SU-DHL-6 (cell line): ENCODE results near the gene ATP8A1.
A peak's percentile ranks its signal among the peaks of the same experiment; 100 is the strongest.

Experiments
- H2AFZ ChIP-seq: fragments of 200-600 bp; sonication (generic); 2 replicates; pipeline ENCODE4 v1.6.1; 2014; ENCODE audit warnings: low read depth, mild to moderate bottlenecking, moderate library complexity, mixed read lengths, antibody characterized with exemption, low read length; ENCODE audit not compliant: severe bottlenecking
- H3F3A ChIP-seq: fragments of 200-600 bp; shearing (Covaris generic); 2 replicates; pipeline ENCODE4 v1.6.0; 2016; ENCODE audit warnings: antibody characterized with exemption, mild to moderate bottlenecking; ENCODE audit not compliant: insufficient read depth
- H3K27ac ChIP-seq: fragments of 200-600 bp; sonication (generic); 2 replicates; pipeline ENCODE4 v1.5.1; 2016; ENCODE audit warnings: low read depth, mild to moderate bottlenecking, low read length, moderate library complexity, mixed read lengths
- H3K27me3 ChIP-seq: fragments of 200-600 bp; sonication (generic), shearing (Covaris generic); 2 replicates; pipeline ENCODE4 v1.6.0; 2014; ENCODE audit warnings: mild to moderate bottlenecking, low read length
- H3K36me3 ChIP-seq: fragments of 200-600 bp; sonication (generic); 2 replicates; pipeline ENCODE4 v1.6.1; 2014; ENCODE audit warnings: mild to moderate bottlenecking, low read length, mixed read lengths
- H3K4me2 ChIP-seq: fragments of 300-600, 200-600 bp; shearing (Covaris generic), sonication (generic); 2 replicates; pipeline ENCODE4 v1.6.0; 2014; ENCODE audit warnings: low read length, low read depth, mild to moderate bottlenecking; ENCODE audit not compliant: poor library complexity, severe bottlenecking
- H3K4me3 ChIP-seq: fragments of 200-600 bp; sonication (generic); 2 replicates; pipeline ENCODE4 v1.5.1; 2014; ENCODE audit warnings: antibody characterized with exemption, low read length, mild to moderate bottlenecking, mixed read lengths; ENCODE audit not compliant: insufficient read depth, poor library complexity, severe bottlenecking
- H3K79me2 ChIP-seq: fragments of 200-600 bp; sonication (generic); 2 replicates; pipeline ENCODE4 v1.6.1; 2014; ENCODE audit warnings: mild to moderate bottlenecking, low read length, moderate library complexity; ENCODE audit not compliant: insufficient read depth
- H3K9ac ChIP-seq: fragments of 200-600 bp; sonication (generic); 2 replicates; pipeline ENCODE4 v1.7.0; 2014; ENCODE audit warnings: mild to moderate bottlenecking, low read length
- H3K9me2 ChIP-seq: fragments of 200-600 bp; sonication (generic); replicated peaks from 2 replicates; pipeline ENCODE4 v1.6.1; 2014; ENCODE audit warnings: low read length; ENCODE audit not compliant: insufficient read depth
- H3K9me3 ChIP-seq: fragments of 200-600 bp; sonication (generic); 2 replicates; pipeline ENCODE4 v1.6.1; 2014; ENCODE audit warnings: low read length, mixed read lengths; ENCODE audit not compliant: insufficient read depth
- H4K20me1 ChIP-seq: fragments of 200-600 bp; sonication (generic); 2 replicates; pipeline ENCODE4 v1.6.1; 2014; ENCODE audit warnings: low read depth, mild to moderate bottlenecking, antibody characterized with exemption, low read length, moderate library complexity, mixed read lengths
- CTCF ChIP-seq: fragments of 200-600 bp; sonication (generic); IDR thresholded peaks from one replicate; pipeline ENCODE4 v1.5.1; 2017; ENCODE audit warnings: antibody characterized with exemption, mild to moderate bottlenecking, low read length, moderate library complexity; ENCODE audit not compliant: insufficient read depth, poor library complexity, severe bottlenecking
- EZH2phosphoT487 ChIP-seq: fragments of 200-600 bp; sonication (generic), shearing (Covaris generic); conservative IDR thresholded peaks from 2 replicates; pipeline ENCODE4 v1.6.1; 2018; ENCODE audit warnings: mild to moderate bottlenecking, antibody characterized with exemption, low read length, moderate library complexity, mixed read lengths

ATP8A1 gene

GRCh38 chr4:42637867-42638266, 19.0 kb downstream of the ATP8A1 start:
- Histone ChIP-seq H3K4me2 (peak overlapping the region; percentile 59), H3K9me3 (no peaks in the 10 kb centered on the region), H3K4me3 (no peak overlapping the region), H3K27me3 (no peaks in the 10 kb centered on the region), H2AFZ (no peak overlapping the region), H3K9ac (no peak overlapping the region), H4K20me1 (no peaks in the 10 kb centered on the region), H3K9me2 (no peaks in the 10 kb centered on the region), H3F3A (peaks cover 14% of the 10 kb centered on the region), H3K36me3 (no peaks in the 10 kb centered on the region), H3K27ac (peak overlapping the region; percentile 77; the same call in 1 of the 2 replicates), H3K79me2 (peaks cover 78% of the 10 kb centered on the region)
- TF ChIP-seq EZH2phosphoT487 (no peak), CTCF (no peak)

- Histone ChIP-seq H3K4me3 (no peak overlapping the region), H3K79me2 (peaks cover 70% of the 10 kb centered on the region), H3K27ac (no peak overlapping the region), H3K36me3 (no peaks in the 10 kb centered on the region), H4K20me1 (no peaks in the 10 kb centered on the region), H3F3A (peaks cover 14% of the 10 kb centered on the region), H3K9me3 (no peaks in the 10 kb centered on the region), H2AFZ (no peak overlapping the region), H3K9ac (no peak overlapping the region), H3K9me2 (no peaks in the 10 kb centered on the region), H3K27me3 (no peaks in the 10 kb centered on the region), H3K4me2 (no peak overlapping the region)
- TF ChIP-seq EZH2phosphoT487 (no peak), CTCF (no peak)
Observed at GRCh38 chr4:42637104-42637503, 19.8 kb downstream of the ATP8A1 start.

GRCh38 chr4:42636645-42636949, 20.3 kb downstream of the ATP8A1 start:
- Histone ChIP-seq H3K4me2 (peak overlapping the region; percentile 4), H2AFZ (no peak overlapping the region), H3K4me3 (no peak overlapping the region), H3K9me3 (no peaks in the 10 kb centered on the region), H4K20me1 (no peaks in the 10 kb centered on the region), H3K27ac (no peak overlapping the region), H3K27me3 (no peaks in the 10 kb centered on the region), H3K9me2 (no peaks in the 10 kb centered on the region), H3K9ac (no peak overlapping the region), H3F3A (peaks cover 14% of the 10 kb centered on the region), H3K79me2 (peaks cover 66% of the 10 kb centered on the region), H3K36me3 (no peaks in the 10 kb centered on the region)
- TF ChIP-seq CTCF = no peak
- TF ChIP-seq EZH2phosphoT487 = no peak
